Left renal cortex interstitium (tissue), 4 donors: Measurements from ENCODE around the gene CST5. TPM values are rescaled to one million over a fixed set of nuclear protein-coding genes. Genes with fewer than 3 reads are reported as not detected.
"Not testable (repeated sequence)": the region's sequence is repeated elsewhere in the genome, so short reads cannot be mapped to it uniquely, and the experiment has no call there.

Experiments used
- DNase-seq, 4 donors: peaks; one replicate each; pipeline ENCODE4 v3.0.0-alpha.2; 2013; ENCODE audit warnings: low read depth in 4 of 4, low spot score in 2 of 4, missing footprints in 1 of 4
- polyA plus RNA-seq, 4 donors: library from polyadenylated mRNA; unstranded; fragments of 120-200 nt; gene quantifications; one replicate each; pipeline ENCODE4 v1.2.1, GENCODE V29; 2013; ENCODE audit not compliant: insufficient read length in 4 of 4

Gene CST5, protein sequence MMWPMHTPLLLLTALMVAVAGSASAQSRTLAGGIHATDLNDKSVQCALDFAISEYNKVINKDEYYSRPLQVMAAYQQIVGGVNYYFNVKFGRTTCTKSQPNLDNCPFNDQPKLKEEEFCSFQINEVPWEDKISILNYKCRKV
- polyA plus RNA-seq, result under 1 TPM; 0.24 to 0.70 (median 0.36) TPM

DNA sequence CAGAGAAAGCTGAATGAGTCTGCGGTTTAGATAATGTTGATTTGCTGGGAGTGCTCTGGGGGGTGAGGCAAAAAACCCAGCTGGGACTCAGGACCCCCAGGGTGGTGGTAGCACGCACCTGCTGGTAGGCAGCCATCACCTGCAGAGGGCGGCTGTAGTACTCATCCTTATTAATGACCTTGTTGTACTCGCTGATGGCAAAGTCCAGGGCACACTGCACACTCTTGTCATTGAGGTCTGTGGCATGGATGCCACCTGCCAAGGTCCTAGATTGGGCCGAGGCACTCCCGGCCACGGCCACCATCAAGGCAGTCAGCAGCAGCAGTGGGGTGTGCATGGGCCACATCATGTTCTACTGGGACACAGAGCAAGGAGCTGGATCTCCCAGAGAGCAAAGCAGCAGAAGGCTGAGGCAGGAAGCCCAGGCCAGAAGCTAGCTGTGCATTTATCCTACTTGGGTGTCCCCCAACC, at the start of gene CST5:
CST5 (minus strand) TSS at position 421 of the 471 bp plus-strand sequence; CDS start at position 349, 72 bp downstream.
- no peak for DNase-seq

DNA sequence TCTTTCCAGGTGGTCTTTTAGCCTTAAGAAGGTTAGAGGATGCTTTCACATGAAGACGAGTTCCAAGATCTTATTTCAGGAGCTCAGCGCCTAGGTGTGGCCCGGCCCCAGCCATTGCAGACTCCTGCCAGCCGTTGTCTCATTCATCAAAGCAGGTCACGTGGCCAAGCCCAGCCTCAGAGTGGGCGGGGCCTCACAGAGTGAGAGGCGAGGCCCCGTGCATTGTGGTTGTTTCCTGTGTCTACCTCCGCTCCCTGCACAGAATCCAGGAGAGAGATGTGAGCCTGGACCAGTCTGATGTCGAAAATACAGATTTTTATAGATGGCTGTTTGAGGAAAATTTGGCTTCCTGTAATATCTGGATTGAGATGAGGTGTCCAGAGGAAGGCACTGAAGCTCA, 49.2 kb upstream of the CST5 start:
- DNase-seq, result no peak

DNA sequence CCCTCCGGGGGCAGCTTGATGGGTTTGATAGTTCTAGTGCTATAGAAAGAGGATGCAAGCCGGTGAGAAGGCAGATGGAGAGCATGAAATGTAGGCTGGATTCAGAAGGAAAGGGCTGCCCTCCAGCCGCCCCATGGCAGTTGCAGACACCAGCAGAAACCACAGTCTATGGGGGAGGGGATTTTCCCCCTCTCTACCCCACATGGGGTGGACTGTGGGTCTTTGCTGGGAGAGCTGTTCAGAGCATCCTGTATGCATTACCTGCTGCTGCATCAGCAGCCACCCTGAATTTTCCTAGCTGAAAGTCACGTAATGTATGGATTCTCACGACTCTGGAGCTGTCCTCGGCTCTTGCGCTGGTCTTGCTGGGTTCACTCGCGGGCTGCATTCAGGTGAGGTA, 48.8 kb upstream of the CST5 start:
- no peak for DNase-seq

DNA sequence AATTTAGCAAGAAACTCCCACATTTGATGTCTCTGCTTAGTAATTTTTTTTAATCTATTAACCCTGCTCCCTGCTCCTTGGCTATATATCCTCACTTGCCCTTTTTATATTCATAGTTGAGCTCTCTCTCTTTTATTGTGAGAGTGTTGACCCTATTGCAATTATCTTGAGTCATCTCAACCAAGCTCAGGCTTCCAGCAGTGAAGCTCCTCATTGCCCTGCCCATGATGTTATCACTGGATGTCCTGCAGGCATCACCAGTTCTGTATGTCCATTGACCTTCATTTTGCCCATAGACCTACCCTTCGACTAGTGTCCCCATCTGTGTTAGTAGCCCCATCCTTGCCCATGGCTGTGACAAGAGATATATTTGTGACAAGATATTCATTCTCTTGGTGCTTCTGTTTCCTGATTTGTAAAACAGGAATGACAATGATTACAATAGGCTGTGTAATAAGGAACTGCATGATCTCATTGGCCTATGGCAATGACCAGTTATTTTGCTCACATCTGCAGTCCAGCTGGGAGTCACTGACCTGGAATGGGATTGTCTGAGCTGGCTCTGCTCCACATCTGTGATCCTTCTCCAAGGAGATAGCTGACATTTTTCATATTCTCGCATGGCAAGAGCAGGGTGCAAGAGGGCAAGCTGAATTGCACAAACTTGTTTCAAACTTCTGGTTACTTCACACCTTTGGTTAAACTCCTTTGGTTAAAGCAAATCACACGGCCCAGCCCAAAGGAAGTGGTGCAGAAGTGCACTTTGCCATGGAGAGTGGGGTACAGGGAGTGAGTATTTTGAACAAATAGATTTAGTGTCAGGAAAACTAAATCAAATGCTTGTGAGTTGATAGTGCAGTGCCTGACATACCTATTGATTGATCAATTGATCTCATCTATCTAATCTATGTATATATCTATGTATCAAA, 47.7 kb upstream of the CST5 start:
- no peak for DNase-seq

DNA sequence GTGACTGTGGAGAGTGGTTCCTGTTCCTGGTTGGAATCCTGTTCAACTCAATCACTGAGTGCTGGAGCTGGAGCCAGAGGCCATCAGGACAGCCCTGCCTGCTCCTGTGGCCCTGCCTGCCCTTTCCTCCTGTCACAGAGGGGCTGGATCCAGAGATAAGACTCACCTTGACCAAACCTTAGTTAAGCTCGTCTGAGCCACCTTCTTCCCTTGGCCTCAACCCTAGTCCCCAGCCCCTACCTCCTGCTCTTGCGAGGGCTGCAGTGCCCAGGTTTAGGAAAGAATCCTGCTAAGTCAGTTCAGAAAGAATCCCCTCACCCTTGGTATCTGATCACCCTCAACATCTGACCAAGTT, 47.0 kb upstream of the CST5 start:
- DNase-seq, result no peak

DNA sequence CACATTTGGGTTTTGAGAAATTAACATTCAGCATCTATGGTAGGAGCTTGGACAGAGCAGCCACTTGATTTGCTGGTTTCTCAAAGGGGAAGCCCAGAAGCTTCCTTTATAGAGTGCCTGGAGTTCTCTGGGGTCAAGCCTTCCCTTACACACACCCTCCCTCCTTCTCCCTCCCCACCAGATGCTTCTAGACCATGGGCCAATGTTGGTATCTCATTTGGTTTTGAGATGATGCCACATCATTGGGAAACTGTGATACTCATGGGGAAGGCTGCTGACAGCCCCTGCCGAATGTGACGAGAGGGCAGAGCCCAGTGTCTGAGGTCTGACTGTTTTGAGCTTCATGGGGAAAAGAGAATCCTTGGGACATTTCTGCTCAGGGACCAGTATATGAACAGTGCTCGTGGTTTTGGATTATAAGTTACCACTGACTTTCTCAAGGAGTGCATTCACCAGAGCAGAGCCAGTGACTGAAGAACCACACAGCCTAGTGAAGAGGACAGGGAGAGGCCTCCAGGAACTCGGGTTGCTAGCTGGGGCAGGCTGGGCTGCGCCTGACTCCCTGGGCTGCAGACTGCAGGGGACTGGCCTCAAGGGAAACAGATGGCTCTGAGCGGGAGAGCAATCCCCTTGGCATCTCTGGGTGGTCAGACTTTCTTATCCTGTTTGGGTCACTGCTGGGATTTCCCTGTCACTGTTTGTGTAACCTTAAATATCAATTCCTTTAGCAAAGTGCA, 46.4 kb upstream of the CST5 start:
- no peak for DNase-seq

DNA sequence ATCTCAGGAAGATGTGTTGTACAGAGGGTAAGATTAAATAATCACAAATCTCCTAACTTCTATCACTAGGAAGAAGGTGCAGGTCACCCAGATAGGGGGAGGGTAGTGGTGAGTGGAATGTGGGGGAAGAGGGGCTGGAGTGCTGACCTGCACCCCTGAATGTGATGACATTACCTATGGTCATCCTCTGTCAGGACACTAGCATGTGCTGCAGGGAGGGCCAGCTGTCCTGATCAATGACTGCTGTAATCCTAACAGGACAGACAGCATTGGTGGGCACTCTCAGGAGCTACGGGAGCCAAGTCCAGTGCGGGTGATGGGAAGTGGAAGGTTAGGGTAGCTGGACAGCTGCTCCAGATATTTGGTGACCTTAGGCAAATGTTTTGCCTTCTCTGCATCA, 45.2 kb upstream of the CST5 start:
- DNase-seq, result no peak

DNA sequence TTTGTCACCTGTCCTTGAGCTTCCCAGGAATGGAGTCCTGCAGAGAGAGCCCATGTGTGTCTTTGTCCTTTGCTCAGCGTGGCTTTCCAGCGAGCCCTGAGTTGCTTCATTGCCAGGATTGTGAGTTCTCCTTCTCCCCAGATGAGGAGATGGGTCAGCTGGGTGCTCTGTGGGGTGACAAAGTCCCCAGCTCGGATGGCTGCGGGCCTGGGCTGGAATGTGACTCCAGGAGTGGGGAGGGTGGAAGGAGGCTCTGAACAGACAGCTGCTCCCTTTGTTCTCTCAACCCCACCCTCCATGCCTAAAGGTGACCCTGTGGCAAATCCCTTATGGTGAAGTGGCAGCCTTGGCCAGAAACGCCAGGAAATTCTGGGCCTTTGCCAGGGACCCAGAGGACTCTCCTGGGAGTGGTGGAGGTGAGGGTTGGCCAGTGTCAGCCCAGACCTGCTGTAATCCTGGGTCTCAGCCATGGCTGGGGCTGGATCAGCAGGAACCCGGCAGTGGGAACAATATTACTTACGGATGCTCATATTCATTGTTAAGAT, 44.4 kb upstream of the CST5 start:
- DNase-seq, result no peak

DNA sequence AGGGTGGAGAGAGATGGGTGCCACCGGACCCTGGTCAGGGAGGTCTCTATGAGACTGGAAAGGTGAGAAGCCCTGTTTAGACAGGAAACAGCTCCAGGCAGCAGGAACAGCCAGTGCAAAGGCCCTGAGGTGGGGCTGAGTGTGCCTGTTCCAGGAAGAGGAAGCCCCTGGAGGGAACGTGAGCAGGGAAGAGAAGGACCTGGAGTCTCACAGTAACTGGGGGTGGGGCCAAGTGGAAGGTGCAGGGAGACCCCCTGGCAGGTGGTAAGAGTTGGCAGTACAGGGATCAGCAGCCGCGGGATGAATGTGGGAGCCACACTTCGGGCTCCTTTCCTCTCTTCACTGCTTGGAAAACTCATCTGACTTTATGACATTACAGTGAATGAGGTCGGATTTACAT, 43.8 kb upstream of the CST5 start:
- DNase-seq, result no peak

DNA sequence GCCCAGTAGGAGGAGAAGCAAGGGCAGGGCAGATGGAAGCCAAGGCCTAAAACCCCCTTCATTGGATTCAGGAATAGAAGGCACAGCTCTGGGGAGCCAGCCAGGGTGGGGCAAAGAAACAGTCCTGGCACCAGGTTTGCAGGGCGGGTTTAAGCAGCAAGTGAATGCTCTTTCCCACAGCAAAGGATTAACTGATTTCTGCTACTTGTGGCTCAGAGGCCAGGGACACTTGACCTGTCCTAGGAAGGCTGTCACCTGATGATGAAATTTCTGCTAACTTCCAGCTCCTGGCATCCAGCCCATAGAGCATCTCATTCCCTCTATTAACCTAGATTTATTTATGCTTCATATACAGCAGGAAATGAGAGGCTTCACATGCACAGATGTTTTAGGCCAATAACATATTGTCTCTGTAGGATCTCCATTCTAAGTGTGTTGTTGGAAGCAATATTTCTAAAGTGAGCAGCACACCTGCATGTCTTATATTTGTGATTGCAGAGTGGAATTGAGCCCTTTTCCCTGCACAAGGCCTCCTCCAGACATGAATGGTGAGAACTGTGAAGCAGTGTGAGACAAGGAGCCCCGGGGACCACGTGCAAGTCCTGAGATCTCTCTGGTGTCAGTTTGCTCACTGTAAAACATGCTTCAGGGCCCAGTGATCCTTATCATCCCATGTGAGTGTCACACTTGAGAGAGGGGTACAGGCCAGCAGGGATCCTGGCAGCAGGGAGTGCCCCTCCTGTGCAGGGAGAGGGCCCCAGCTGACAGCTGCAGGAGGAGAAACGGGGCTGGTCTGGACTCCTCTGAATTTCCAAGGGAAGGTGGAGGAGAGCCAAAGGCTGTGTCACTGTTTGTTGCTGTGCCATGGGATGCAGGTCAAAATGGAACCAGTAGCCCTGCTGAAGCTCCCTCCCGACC, 41.1 kb upstream of the CST5 start:
- no peak for DNase-seq

DNA sequence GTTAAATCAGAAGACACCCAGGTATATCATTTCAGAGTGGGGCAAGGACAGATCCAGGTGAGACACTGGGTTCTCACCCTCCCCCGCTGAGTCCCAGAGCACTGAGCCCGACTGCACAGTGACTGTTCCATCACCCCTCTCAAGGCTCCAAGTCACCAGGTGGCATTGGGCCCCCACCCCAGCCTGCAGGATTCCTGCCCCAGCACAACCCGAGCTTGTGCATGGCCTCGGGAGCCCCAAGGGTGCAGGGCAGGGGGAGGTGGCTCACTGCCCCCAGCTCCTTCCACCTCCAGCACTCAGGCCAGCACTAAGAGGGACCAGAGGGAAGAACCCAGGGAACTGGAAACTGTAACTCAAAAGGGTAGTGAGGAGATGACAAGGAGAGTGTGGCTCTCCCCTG, 39.3 kb upstream of the CST5 start:
- no peak for DNase-seq

DNA sequence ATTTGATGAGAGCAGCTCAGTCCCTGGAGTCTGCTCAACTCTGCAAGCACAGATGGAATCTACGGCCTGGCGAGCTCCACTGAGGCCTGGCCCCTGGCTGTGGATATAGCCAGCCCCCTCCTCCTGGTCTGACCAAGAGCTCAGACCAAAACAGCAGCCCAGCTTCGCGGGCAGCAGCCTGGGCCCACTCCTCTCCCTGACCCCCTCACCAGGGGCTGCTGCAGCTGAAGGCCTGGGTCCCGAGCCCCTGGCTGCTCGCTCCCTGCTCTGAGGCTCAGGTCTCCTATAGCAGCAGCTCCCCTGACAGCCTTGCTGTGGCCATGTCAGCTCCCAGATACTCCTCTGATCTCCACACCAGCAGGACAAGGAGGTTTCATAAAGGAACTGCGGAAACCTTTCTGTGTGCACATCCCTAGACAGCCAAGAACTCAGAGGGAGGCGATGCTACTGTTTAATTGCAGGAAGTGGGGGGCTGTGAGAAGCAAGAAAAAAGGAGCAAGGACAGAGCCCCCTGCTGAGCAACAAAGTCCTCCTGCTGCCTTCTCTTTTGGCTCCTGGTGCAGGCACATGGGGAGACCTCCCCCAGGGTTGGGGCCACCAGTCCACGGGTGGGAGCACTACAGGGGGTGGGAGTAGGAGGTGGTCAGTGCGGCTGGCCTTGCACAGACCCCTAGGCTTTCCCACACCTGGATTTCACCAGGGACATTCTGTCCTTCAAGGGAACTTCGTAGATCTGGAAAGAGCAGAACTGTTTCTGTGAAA, 38.7 kb upstream of the CST5 start:
- no peak for DNase-seq

DNA sequence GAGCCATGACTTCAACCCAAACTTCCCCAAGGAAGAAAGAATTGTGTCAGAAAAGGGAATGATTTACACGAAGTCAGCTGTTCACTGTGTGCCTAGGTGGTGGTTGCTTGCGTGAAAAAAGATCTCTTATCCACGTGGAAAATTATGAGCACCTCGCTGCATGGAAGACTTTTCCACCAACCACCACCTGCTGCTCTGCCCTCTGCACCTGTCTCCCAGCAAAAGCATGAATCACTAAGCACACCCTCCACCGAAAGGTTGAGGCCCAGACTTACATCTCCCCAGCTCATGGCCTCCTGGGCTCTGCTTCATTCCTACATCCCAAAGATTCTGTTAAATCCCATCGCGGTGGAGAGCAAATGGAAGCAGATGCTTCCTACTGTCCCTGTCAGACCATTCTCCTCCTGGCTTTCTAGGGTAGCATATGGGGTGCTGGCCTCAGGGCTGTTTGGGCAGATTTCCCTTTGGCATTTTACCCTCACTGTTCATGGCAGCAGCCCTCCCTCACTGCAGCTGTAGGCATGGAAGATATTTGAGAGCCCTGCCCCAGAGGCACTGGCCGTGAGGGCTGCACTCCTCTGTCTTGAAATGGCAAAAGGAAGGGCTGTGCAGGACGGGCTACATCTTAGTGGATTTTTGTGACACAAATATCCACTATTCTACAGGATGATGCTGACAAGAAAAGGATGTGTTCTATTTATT, 37.6 kb upstream of the CST5 start:
- no peak for DNase-seq

DNA sequence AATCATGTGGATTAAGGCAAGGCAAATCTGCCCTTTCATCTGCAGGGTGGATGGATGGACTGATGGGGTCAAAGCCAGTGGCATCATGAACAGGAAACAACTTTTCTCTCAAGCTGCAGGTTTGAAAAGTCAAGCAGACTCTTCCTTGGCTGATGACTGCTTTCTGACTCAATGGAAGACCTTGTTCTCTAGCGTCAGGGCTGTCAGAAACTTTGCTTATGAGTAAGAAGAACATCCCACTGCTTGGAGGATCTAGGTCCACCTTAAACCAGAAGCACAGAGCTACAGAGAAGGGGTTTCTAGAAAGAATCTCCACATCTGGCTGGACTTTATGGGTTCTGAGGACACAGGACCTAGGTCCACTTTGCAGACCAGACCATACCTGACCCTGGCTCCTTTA, 36.3 kb upstream of the CST5 start:
- no peak for DNase-seq

DNA sequence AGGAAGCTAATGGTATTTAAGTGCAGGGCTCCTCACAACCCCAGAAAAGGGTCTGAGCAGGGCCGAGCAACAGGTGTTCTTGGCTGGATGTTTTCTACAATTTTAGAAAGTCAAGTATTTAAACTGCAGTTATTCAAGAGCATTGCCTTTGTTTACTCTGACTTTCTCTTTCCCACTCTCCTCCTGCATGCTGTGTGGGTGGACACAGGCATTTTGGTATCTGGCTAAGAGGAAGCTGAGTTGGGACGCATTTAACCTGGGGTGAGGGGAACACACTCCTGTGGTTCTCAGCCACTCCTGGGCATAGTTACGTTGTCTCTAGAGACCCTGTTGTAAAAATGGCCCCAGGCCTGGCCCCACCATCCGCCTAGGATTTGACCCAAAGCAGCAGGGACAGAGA, 34.9 kb upstream of the CST5 start:
- not testable (repeated sequence) for DNase-seq

DNA sequence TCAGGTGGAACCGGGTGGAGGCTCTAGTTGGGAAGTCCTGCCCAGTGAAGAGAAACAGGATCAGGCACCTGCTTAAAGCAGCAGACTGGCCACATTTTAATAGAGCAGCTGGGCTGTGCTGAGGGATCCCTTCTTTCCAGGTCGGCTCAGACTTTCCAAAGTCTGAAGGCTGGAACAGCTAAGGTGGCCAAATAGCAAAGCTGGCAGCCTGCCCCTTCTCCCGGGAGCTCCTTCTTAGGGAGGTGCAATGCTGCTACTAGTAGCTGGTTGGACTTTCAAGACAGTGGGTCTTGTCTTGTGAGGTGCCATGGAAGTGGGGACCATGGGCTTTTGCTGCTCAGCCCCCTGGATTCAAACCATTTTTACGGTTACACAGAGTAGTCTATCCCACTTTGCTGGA, 30.7 kb upstream of the CST5 start:
- no peak for DNase-seq

DNA sequence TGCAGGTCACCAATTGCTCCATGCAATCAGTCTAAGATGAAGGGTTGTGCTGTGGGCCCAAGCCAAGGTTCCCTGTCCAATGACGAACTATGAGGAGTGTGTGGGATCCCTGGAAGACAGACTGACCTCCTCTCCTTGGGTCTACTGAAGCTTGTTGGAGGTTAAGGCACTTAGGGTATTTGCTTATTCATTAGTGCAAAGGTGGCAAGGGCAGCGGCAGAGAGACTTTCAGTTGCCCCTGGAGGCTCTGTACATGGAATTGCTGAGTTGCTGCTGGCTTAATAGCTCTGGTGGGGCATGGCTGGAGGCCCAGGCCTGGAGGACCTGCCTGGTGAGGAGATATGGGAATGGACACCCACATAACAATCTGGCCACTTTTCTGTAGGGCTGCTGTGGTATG, 29.8 kb upstream of the CST5 start:
- no peak for DNase-seq

DNA sequence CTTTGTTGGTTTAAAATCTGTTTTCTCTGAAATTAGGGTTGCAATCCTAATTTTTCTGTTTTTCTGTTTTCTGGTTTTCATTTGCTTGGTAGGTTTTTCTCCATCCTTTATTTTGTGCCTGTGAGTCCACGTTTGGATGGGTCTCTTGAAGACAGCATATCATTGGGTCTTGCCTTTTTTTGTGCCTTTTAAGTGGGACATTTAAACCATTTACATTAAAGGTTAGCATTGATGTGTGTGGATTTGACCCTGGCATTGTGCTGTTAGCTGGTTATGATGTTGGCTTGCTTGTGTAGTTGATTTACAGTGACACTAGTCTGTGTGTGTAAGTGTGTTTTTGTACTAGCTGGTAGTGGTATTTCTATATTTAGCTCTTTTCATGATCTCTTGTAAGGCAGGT, 28.0 kb upstream of the CST5 start:
- no peak for DNase-seq

DNA sequence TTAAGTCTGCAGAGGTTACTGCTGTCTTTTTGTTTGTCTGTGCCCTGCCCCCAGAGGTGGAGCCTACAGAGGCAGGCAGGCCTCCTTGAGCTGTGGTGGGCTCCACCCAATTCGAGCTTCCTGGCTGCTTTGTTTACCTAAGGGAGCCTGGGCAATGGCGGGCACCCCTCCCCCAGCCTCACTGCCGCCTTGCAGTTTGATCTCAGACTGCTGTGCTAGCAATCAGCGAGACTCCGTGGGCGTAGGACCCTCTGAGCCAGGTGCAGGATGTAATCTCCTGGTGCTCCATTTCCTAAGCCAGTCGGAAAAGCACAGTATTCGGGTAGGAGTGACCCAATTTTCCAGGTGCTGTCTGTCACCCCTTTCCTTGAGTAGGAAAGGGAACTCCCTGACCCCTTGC, 22.8 kb upstream of the CST5 start:
- not testable (repeated sequence) for DNase-seq
